ENCODE results near the gene DAP.
A peak's percentile ranks its signal among the peaks of the same experiment; 100 is the strongest.
"Not testable (repeated sequence)": the region's sequence is repeated elsewhere in the genome, so short reads cannot be mapped to it uniquely, and the experiment has no call there.

The DAP gene

GRCh38 chr5:10654566-10654965 lies 106.5 kb downstream of the DAP start:
- no peak for DNase-seq (ENCODE audit: low read depth in 2 of 2)

GRCh38 chr5:10653751-10654400 lies 107.2 kb downstream of the DAP start:
- DNase-seq (ENCODE audit: low read depth in 2 of 2), result no peak

GRCh38 chr5:10653043-10653442 lies 108.0 kb downstream of the DAP start:
- DNase-seq (ENCODE audit: low read depth in 2 of 2), result no peak

- no peak for DNase-seq (ENCODE audit: low read depth in 2 of 2)
These were observed 108.4 kb downstream of the DAP start for GRCh38 chr5:10652606-10653005.

- DNase-seq (ENCODE audit: low read depth in 2 of 2), result no peak
These were observed 108.9 kb downstream of the DAP start for GRCh38 chr5:10652151-10652550.

GRCh38 chr5:10649666-10650380 lies 111.2 kb downstream of the DAP start:
- no peak for DNase-seq (ENCODE audit: low read depth in 2 of 2)

- DNase-seq (ENCODE audit: low read depth in 2 of 2), result no peak
These were observed 112.0 kb downstream of the DAP start for GRCh38 chr5:10648806-10649665.

- DNase-seq (ENCODE audit: low read depth in 2 of 2), result no peak
These were observed 113.4 kb downstream of the DAP start for GRCh38 chr5:10647640-10648039.

- DNase-seq (ENCODE audit: low read depth in 2 of 2), result no peak
These were observed 115.4 kb downstream of the DAP start for GRCh38 chr5:10645671-10646070.

GRCh38 chr5:10645146-10645545 lies 115.9 kb downstream of the DAP start:
- DNase-seq (ENCODE audit: low read depth in 2 of 2), result no peak

GRCh38 chr5:10644192-10644591 lies 116.8 kb downstream of the DAP start:
- DNase-seq (ENCODE audit: low read depth in 2 of 2), result no peak

- DNase-seq (ENCODE audit: low read depth in 2 of 2), result no peak
These were observed 118.7 kb downstream of the DAP start for GRCh38 chr5:10642367-10642766.

- no peak for DNase-seq (ENCODE audit: low read depth in 2 of 2)
These were observed 121.1 kb downstream of the DAP start for GRCh38 chr5:10639846-10640368.

GRCh38 chr5:10638723-10639122 lies 122.3 kb downstream of the DAP start:
- DNase-seq (ENCODE audit: low read depth in 2 of 2), result not testable (repeated sequence)

GRCh38 chr5:10637944-10638343 lies 123.1 kb downstream of the DAP start:
- no peak for DNase-seq (ENCODE audit: low read depth in 2 of 2)

GRCh38 chr5:10636363-10637142 lies 124.5 kb downstream of the DAP start:
- no peak for DNase-seq (ENCODE audit: low read depth in 2 of 2)

- DNase-seq (ENCODE audit: low read depth in 2 of 2), result no peak
These were observed 125.1 kb downstream of the DAP start for GRCh38 chr5:10635867-10636350.

- peak; percentile 21 to 70 for DNase-seq (ENCODE audit: low read depth in 2 of 2)
These were observed 125.7 kb downstream of the DAP start for GRCh38 chr5:10635257-10635866.

GRCh38 chr5:10634562-10634961 lies 126.5 kb downstream of the DAP start:
- no peak for DNase-seq (ENCODE audit: low read depth in 2 of 2)

- DNase-seq (ENCODE audit: low read depth in 2 of 2), result no peak
These were observed 127.0 kb downstream of the DAP start for GRCh38 chr5:10634050-10634449.

All from stimulated activated CD8-positive, alpha-beta memory T cell treated with anti-CD3 and anti-CD28 coated beads, Interleukin-15, amount 100 ng/mL, for 4 hours (primary cell).